Occipital lobe (tissue), 2 donors: ENCODE data around the gene ACSM5. TPM values are rescaled to one million over a fixed set of nuclear protein-coding genes. Genes with fewer than 3 reads are reported as not detected.
A peak's percentile ranks its signal among the peaks of the same experiment; 100 is the strongest.

Experiments used
- DNase-seq: peaks from one replicate; lab custom pipeline; 2025; lab: John Stamatoyannopoulos, UW
- total RNA-seq: library from RNA; depleted of rRNA; stranded (reverse); fragments of >200 nt; gene quantifications from one replicate; pipeline ENCODE4 v1.2.3, GENCODE V29; 2014

ACSM5 gene, protein sequence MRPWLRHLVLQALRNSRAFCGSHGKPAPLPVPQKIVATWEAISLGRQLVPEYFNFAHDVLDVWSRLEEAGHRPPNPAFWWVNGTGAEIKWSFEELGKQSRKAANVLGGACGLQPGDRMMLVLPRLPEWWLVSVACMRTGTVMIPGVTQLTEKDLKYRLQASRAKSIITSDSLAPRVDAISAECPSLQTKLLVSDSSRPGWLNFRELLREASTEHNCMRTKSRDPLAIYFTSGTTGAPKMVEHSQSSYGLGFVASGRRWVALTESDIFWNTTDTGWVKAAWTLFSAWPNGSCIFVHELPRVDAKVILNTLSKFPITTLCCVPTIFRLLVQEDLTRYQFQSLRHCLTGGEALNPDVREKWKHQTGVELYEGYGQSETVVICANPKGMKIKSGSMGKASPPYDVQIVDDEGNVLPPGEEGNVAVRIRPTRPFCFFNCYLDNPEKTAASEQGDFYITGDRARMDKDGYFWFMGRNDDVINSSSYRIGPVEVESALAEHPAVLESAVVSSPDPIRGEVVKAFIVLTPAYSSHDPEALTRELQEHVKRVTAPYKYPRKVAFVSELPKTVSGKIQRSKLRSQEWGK
- total RNA-seq: 0.78 TPM

GRCh38 chr16:20409398-20410120 lies at the start of gene ACSM5:
Gene ACSM5, plus strand, starts transcription at chr16:20409534. Its CDS starts 1,951 bp downstream, at chr16:20411485.
- DNase-seq: no peak

DNA sequence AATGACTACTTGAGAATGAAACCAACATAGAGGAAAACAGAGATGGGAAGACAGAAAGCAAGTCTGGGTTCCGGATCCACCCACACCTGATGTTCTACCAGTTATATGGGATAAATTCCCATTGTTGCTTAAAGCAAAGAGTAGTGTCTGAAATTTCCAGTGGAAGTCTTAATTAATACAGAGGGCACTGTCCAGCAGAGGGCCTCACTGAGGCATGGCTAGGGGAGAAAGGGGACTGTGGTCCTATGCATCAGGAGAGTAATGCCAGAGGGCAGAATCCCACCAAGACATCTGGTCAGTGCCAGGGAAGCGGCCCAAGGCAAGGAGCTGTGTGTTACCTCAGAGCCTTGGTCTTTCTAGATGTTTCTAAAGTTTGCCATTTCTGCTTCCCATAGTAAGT lies 49.3 kb upstream of the ACSM5 start:
- DNase-seq: no peak

GRCh38 chr16:20363191-20363590 lies 46.1 kb upstream of the ACSM5 start:
- DNase-seq: no peak

DNA sequence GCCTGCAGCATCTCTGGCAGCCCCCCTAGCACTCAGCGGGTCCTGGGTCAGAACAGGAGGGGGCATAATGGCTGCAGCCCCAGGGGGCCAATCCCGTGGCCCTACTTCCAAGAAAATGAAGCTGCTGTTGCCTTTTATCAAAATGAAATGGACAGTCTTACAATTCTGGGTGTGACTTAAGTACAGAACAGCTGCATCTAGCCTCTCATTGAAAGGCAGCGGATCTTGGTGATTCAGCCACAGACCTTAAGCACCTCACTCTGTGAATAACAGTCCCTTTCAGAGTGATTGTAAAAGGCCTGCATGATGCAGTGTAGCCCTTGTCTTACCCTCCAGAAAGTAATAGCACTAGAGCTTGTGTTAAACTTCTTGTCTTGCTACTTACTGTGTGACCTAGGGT lies 45.3 kb upstream of the ACSM5 start:
- DNase-seq: no peak

DNA sequence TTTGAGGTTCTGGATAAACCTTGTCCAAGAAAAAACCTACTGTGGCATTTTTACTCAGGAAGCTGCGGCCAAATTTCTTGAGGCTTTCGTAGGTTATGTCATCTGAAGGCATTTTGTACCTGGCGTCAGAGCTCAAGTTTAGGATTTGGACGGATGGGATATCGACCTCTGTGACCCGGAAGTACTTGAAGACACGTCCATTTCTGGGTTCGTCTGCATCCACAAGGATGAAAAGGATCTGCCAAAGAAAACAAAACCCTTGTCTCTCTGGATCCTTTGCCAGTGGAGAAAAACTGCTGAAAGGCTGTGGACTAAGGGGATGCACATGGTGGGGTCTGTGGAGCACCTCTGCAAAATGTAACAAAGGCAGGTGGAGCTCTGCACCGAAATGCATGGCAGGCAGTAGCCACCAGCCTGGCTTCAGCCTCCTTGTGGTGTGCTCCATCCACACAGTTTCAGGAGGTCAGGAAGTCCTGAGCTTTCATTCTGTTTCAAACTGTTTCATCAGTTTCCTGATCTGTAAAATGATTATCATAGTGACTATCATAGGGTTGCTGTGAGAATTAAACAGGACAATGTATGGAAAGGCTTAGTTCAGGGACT lies 39.8 kb upstream of the ACSM5 start:
- DNase-seq: no peak

GRCh38 chr16:20372701-20373100 lies 36.6 kb upstream of the ACSM5 start:
- DNase-seq: no peak

DNA sequence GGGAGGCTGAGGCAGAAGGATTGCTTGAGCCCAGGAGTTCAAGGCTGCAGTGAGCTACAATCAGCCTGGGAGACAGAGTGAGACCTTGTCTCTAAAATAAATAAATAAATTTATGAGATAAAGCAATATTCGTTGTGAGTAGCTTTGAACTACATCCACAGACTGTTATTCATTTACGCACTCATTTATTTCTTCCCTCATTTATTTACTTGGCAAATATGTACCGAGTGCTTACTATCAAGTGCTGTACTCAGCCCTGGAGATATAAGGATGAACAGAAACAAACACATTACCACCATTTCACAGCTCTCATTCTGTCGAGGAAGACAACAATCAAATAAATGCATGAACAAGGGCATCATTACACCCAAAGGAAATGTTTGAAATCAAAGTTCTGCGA lies 32.2 kb upstream of the ACSM5 start:
- no peak for DNase-seq

- no peak for DNase-seq
These were observed 28.6 kb upstream of the ACSM5 start for GRCh38 chr16:20380782-20381181.

DNA sequence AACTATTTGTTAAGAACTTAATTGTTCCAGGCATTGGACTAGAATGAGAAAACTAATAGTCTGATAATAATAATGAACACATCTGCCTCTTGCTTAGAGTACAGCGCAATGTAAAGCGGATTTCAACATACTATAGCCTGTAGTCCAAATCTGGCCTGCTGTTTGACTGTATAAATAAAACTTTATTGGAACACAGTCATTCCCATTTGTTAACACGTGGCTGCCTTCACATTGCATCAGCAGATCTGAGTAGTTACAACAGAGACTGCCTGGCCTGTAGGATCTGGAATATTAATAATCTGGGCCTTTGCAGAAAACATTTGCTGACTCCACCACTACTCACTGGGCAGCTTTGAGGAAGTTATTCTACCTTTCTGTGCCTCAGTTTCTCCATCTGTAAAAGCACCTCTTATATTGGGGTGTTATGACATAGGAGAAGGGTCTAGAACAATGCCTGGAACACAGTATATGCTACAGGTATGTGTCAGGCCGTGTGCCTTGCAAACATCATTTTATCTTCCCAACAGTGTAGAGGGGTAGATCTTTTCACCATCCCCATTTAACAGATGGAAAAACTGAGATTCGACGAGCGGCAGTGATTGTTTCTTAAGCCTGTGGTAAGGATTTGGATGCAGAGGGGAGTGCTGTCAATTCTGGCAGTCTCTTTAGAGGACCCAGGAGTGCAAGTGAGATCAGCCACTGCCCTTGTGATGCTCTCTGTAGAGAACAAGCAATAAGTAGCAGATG lies 27.0 kb upstream of the ACSM5 start:
- DNase-seq: no peak

DNA sequence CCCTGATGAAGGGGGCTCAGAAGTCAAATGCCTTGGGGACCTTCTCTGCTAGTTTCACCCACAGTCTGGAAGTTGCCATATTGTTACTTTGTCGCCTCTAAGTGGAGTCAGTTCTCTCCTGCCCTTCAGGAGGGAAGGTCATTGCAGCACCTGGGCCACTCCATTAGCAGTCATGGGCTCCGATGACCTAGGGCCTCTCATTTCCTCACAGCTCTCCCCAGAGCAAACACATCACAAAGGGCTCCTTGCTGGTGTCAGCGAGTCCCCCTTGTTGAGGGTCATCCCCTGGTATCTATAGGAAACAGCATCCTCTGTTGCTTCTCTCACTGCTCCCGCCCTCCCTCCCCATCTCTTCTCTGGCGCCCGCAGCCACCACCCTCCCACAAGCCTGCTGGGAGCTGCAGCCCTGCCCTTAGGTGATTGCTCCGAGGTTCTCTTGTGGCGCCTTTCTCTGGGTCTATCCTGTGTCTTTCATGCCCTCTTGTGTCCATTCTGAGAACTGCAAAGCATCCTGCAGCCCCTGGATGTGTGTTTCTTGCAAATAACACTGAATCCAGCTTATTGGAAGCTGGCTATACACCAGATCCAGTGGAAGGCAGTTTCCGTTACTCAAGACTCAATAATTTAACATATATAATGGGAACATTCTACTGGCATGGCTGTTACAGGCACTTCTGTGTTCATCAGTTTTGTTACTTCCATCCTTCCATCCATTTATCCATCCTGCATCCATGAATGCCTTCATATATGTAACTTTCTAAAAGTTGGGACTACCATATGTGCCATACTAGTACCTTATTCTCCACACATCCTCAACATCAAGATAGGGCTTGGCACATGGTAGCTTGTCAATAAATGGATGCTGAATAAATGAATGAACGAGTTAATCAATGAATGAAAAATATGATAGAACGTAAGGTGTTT lies 26.0 kb upstream of the ACSM5 start:
- DNase-seq: peak; percentile 23

DNA sequence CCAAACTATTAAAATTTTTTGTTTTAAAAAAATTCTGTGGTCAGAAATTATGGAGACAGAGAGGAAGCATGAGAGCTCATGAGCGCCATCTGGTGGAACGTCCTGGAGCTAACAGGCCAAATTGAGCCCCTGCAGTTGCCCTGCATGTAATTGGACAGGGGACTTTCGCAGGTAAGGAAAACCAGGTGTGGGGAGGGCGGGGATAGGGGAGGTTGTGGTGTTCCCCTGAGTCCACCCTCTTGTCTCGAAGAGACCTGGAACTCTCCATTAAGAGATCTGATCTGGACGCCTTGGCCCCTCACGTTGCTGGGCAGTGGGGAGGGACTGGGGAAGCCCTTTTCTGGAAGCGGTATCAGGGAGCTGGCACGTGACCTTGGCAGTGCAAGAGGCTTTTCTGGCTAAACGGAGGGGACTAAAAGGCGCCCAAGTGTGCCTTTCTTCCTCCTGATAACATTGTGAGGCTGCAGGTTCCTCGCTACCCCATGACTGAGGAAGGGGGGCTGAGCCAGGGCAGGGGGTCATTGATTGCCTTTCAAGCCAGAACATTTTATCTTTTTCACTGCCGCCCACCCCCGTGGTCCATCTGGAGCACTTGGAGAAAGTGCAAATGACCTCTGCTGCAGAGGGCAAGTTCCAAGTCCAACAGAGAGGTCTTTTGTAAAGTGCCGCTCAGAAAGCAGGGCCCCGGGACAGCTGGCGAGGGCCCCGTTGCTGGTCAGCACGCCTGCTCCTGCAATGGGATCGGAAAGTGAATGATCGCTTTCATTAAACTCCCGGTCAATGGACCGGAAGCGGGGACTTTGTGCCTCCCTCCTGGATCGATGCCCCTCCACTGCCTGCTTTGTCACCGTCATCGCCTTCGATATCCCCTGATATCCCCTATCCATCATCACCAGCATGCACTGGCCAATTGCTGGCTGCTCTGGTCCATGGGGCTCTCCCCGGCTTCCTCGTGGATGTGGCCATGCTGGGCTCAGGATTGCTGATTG lies 23.2 kb upstream of the ACSM5 start:
- peak; percentile 17 for DNase-seq

DNA sequence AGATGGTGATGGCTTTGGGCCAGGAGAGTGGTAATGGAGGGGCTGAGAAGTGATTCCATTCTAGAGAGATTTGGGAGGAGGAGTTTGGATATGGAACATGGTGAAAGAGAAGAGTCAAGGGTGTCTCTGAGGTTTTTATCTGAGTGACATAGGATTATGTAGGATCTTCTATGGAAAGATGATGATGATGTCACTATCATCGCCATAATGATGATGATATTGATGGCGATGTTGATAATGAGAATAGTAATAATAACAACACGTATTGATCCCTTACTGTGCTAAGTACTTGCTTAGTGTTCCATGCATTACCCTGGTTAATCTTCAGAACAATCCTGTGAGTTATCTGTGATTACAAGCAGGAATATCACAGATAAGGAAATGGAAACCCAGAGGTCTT lies 21.4 kb upstream of the ACSM5 start:
- no peak for DNase-seq

- no peak for DNase-seq
These were observed 20.5 kb upstream of the ACSM5 start for GRCh38 chr16:20388854-20389253.

- DNase-seq: no peak
These were observed 18.3 kb upstream of the ACSM5 start for GRCh38 chr16:20391045-20391444.

DNA sequence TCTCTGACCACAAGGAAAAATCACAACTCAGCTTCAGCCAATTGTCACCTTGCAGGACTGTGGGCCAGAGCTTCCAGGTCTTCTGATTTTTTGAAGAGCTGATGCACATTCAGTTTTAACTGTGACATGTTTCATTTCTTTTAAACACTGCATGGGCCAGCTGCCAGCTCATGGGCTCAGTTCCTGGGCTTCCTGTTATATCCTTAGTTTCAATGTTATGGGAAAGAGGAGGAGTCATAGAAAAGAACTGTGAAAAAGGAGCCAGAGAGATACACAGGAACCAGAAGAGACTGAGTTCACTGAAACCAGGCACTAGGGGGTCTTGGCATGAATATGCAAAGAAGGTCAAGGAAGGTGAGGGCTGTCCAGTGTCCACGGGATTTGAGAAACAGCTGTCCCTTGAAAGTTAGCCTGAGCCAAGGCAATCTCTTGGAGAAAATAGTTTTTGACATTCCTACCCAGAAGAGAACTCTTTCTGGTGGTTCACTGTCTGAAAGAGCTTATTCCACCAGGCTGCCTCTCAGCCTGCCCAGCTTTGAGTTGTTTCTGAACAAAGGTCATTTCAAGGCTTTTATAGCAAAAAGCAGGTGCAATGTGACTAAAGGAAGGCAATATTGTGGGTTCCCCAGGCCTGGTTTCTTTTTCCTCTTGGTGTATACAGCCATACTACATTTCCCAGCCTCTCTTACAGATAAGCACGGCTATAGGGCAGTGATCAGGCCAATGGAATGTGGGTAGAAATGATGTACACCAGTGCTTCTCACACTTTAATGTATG lies 15.3 kb upstream of the ACSM5 start:
- DNase-seq: no peak

GRCh38 chr16:20395946-20396345 lies 13.4 kb upstream of the ACSM5 start:
- DNase-seq: no peak

- no peak for DNase-seq
These were observed 12.4 kb upstream of the ACSM5 start for GRCh38 chr16:20396846-20397467.
